Measurements from ENCODE around the gene LECT2. TPM values are rescaled to one million over a fixed set of nuclear protein-coding genes. Genes with fewer than 3 reads are reported as not detected.
A peak's percentile ranks its signal among the peaks of the same experiment; 100 is the strongest.

The LECT2 gene
- total RNA-seq, 2 donors from 2014 or later = not detected

DNA sequence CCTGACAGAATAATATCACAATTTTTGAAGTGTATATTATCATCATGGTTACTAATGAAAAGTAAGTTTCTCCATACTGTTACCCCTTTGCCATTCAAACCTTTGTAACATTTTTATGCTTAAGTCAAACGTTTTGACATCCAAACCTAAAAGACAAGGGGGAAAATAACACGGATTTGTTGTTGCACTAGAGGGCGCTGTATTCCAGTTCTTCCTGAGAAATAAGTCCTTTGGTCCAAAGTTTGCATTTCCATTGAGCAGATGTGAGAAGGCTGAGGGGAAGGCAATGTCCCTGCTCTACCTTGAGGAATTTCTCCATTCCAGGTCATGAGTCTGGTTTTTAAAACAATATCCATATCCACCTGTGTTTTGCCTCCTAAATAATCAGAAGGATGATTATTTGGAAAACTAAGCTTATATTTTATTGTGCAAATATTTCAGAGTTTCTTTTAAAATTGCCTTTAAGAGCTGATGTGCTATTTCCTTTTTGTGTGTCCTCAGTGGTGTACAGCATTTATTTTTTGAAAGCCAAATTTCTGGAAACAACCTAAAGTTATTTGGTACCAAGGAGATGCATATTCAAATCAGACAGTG is 9.7 kb downstream of the LECT2 start:
- ATAC-seq (replicated peaks in 1 of 2) (no peak), DNase-seq (peak; percentile 13 to 40)
- Mint-ChIP-seq H3K9me3 (no peaks in the 10 kb centered on the region), H3K27ac (no peak overlapping the region), H3K4me1 (ENCODE audit: low read depth) (no peaks in the 10 kb centered on the region), H3K4me3 (no peak overlapping the region), H3K36me3 (ENCODE audit: insufficient read depth in 2 of 2) (no peaks in the 10 kb centered on the region), H3K27me3 (ENCODE audit: low read depth) (peaks cover 11% of the 10 kb centered on the region)

DNA sequence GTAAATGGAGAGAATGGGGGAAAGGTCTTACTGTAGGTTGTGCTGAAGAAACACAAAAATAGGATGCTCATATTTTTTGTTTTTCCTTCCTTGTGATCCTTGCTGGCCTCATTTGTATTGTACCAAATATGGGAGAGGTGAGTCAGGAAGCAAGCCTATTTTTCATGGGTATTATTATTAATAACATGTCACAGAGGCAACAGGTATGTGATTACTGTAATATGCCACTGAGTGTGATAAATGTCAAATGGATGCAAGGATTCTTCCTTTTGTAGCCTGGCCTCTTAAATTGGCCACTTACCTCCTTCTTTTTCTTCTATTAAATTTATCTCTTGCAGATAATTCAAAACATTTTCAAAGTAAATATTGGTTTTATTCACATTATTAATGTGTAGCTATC is 10.2 kb downstream of the LECT2 start:
- Mint-ChIP-seq H3K27me3 (ENCODE audit: low read depth) (peaks cover 8% of the 10 kb centered on the region), H3K27ac (no peak overlapping the region), H3K4me1 (ENCODE audit: low read depth) (no peaks in the 10 kb centered on the region), H3K36me3 (ENCODE audit: insufficient read depth in 2 of 2) (no peaks in the 10 kb centered on the region), H3K4me3 (no peak overlapping the region), H3K9me3 (no peaks in the 10 kb centered on the region)
- ATAC-seq (replicated peaks in 1 of 2) = no peak
- DNase-seq = no peak

DNA sequence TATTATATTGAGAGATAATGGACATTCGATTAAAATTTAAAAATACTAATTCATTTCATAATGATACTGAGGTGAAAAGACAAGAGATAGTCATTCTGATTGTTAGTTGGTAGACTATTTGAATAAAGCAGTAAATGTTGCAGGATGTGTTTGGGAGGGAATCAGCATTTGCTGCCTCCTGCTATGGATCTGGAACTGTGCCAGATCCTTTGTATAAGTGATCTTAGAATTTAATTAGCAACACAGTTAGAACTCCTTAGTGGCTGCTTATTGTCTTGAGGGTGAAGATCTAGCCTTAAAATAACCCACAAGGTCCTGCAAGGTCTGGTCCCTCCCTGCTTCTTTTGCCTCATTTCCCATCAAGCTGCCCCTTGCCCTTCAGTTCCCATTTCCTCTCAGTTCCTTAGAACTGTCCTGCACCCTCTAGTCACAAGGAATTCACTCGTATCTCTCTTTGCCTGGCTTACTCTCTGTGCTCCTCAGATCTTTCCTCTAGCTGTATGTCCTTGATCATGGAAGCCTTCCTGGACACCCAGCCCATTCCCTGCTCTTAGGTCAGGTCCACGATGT is 12.5 kb downstream of the LECT2 start:
- H3K27me3 Mint-ChIP-seq (ENCODE audit: low read depth) = peaks cover 8% of the 10 kb centered on the region
- H3K36me3 Mint-ChIP-seq (ENCODE audit: insufficient read depth in 2 of 2) = no peaks in the 10 kb centered on the region
- no peak overlapping the region for H3K27ac Mint-ChIP-seq
- no peaks in the 10 kb centered on the region for H3K4me1 Mint-ChIP-seq (ENCODE audit: low read depth)
- no peaks in the 10 kb centered on the region for H3K9me3 Mint-ChIP-seq
- ATAC-seq (replicated peaks in 1 of 2) (no peak), DNase-seq (no peak)
- no peak overlapping the region for H3K4me3 Mint-ChIP-seq

DNA sequence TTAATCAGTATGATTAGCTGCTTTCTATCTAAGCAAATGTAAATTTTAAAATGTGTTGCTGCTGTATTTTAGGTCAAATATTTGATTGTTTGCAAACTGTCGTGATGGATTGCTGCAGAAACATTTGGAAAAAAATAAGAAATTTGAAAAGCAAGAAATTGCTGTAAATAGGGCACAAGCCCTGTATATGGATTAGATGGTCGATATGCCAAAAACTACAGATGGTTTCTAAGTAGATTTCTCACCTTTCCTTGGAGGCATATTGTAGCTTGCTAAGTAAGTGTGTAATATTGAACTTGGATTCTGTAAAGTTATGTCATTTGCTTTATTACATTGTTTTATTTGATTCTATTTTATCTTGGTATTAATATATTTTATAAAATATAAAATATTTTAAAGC is 13.1 kb downstream of the LECT2 start:
- peaks cover 12% of the 10 kb centered on the region for H3K27me3 Mint-ChIP-seq (ENCODE audit: low read depth)
- no peaks in the 10 kb centered on the region for H3K36me3 Mint-ChIP-seq (ENCODE audit: insufficient read depth in 2 of 2)
- DNase-seq (no peak), ATAC-seq (replicated peaks in 1 of 2) (no peak)
- H3K27ac Mint-ChIP-seq = no peak overlapping the region
- H3K4me1 Mint-ChIP-seq (ENCODE audit: low read depth) = no peaks in the 10 kb centered on the region
- H3K4me3 Mint-ChIP-seq = no peak overlapping the region
- no peaks in the 10 kb centered on the region for H3K9me3 Mint-ChIP-seq

DNA sequence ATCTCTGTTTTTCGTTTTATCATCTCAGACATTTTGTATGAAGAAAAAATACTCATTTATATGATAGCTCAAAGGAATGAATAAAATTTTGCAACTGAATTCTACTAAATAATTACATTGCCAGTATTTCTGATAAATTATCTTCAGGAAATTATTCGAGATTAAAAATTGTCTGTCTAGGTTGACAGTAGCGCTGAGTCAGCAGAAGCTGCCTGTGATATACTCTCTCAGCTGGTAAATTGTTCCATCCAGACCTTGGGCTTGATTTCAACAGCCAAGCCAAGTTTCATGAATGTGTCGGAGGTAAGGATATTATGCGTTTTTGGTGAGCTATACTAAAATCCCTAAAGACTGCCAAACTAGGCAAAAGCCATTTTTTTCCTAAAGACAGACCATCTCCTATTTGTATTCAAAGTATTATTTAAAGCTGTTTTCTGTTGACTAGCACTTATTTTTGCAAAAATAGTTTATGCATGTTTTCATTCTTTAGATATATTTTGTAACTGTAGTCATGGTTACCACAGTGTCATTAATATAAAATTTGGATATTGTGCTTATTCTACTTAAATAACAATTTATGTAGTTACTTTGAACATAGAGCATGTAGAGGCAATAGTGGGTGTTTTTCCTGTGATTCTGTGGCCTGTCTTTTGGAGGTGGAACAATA is 17.4 kb downstream of the LECT2 start:
- ATAC-seq (replicated peaks in 1 of 2) = no peak
- no peaks in the 10 kb centered on the region for H3K36me3 Mint-ChIP-seq (ENCODE audit: insufficient read depth in 2 of 2)
- H3K27me3 Mint-ChIP-seq (ENCODE audit: low read depth) = peaks cover 26% of the 10 kb centered on the region
- no peak overlapping the region for H3K4me3 Mint-ChIP-seq
- no peak overlapping the region for H3K27ac Mint-ChIP-seq
- no peaks in the 10 kb centered on the region for H3K9me3 Mint-ChIP-seq
- H3K4me1 Mint-ChIP-seq (ENCODE audit: low read depth) = no peaks in the 10 kb centered on the region
- DNase-seq = no peak

DNA sequence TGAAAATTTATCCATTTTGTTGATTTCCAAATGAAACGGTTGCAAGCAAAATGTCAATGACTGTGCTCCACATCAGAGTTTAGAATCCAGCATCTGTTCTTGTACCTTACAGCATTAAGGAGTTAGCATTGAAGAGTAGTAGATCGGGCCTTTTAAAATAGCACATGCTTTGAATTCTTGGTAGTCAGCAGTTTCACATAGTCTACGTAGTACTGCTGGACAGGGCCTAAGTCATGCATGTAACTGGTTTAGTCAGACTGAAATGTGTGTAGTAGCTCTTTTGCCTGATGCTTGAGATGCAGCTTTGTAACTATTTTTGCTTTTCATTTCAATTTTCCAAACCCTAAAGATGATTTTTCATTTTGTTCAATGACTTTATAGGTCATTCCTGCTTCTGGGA is 19.8 kb downstream of the LECT2 start:
- no peak overlapping the region for H3K27ac Mint-ChIP-seq
- H3K27me3 Mint-ChIP-seq (ENCODE audit: low read depth) = peaks cover 38% of the 10 kb centered on the region
- no peak overlapping the region for H3K4me3 Mint-ChIP-seq
- ATAC-seq (replicated peaks in 1 of 2) (no peak), DNase-seq (no peak)
- H3K9me3 Mint-ChIP-seq = no peaks in the 10 kb centered on the region
- no peaks in the 10 kb centered on the region for H3K4me1 Mint-ChIP-seq (ENCODE audit: low read depth)
- H3K36me3 Mint-ChIP-seq (ENCODE audit: insufficient read depth in 2 of 2) = no peaks in the 10 kb centered on the region

DNA sequence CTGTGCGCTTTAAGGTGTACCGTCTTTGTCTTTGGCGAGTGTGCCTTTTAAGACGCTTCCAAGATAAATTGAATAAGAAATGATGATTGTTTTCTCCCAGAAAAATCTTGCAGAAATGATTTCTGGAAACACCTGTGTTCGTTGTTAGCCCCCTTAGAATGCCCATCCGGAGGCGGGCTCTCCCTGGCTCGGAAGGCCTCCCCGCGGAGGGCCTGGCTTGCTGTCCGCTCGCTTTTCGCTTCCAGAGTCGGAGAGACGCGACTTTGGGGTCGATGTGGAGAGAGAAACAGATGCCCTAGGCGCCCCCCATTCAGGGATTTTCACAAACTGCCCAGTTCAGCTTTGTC is 23.9 kb downstream of the LECT2 start:
- peak overlapping the region in 1 of 2 donors; percentile 47 for H3K4me3 Mint-ChIP-seq
- no peak overlapping the region for H3K27ac Mint-ChIP-seq
- no peaks in the 10 kb centered on the region for H3K9me3 Mint-ChIP-seq
- H3K27me3 Mint-ChIP-seq (ENCODE audit: low read depth) = peaks cover 59% of the 10 kb centered on the region
- no peak for DNase-seq
- ATAC-seq (replicated peaks in 1 of 2) = no peak
- no peaks in the 10 kb centered on the region for H3K4me1 Mint-ChIP-seq (ENCODE audit: low read depth)
- H3K36me3 Mint-ChIP-seq (ENCODE audit: insufficient read depth in 2 of 2) = peaks cover 0 to 5% of the 10 kb centered on the region in 2 donors

DNA sequence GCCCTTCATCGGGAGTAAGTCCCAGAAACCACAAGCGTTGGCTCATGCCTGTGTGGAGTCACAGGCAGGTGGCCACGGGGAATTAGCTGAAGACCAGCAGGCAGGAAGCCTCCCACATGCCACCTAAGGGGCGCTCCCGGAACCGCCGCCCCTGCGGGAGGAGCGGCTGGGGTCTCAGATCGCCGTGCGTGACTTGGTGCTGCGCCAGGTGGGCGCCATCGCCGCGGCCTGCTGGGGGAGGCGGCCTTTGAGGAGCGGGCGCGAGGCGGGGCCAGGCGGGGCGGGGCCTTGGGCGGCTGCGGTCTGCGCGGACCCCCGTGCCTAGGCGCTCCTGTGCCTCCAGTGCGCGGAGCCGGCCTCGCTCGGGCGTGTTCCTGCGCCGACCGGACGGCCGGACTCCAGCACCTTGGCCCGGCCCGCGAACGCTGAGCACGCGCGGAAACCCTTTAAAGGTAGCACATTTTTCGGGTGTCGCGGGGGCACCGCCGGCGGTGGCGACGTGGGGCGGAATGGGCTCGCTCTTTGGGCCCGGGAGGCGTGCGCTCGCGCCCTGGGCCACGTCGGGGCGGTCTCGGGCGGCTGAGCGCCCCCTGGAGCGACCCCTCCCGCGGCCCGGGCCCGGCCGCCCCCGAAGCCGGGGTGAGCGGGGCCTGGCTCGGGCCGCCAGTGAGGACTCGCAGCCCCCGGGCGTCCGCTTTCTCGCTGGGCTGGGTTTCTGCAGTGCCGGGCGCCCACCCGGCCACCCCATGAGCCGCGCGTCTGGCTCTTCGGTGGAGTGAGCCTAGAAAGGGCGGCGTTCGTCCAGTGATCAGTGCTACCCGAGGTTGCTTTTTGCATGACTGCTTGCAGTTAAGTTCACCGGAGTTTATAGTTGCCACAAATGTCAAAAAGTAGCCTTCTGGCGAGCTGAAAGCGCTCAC is 24.5 kb downstream of the LECT2 start:
- DNase-seq (no peak), ATAC-seq (replicated peaks in 1 of 2) (no peak)
- Mint-ChIP-seq H3K27me3 (ENCODE audit: low read depth) (peaks cover 57% of the 10 kb centered on the region), H3K4me3 (peak overlapping the region in 1 of 2 donors; percentile 47), H3K36me3 (ENCODE audit: insufficient read depth in 2 of 2) (peaks cover 0 to 5% of the 10 kb centered on the region in 2 donors), H3K4me1 (ENCODE audit: low read depth) (no peaks in the 10 kb centered on the region), H3K9me3 (no peaks in the 10 kb centered on the region), H3K27ac (no peak overlapping the region)

DNA sequence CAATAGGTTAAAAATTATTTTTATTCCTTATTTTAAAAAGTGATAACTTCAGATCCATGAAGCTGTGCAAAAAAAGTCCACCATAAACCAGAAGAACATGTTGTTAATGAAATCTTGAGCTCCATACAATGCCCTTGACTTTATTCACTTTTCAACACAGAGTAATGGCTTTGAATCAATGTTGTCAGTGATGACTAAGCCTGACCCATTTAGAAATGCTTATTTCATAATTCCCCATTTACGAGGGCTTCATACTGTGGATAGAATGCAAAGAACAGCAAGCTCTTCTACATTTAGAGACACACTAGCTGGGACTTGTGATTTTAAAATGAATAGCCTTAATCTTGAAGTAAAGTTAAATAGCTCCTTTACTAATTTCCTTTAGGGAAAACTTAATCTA is 33.4 kb downstream of the LECT2 start:
- H3K9me3 Mint-ChIP-seq = no peaks in the 10 kb centered on the region
- ATAC-seq (replicated peaks in 1 of 2) (no peak), DNase-seq (no peak)

DNA sequence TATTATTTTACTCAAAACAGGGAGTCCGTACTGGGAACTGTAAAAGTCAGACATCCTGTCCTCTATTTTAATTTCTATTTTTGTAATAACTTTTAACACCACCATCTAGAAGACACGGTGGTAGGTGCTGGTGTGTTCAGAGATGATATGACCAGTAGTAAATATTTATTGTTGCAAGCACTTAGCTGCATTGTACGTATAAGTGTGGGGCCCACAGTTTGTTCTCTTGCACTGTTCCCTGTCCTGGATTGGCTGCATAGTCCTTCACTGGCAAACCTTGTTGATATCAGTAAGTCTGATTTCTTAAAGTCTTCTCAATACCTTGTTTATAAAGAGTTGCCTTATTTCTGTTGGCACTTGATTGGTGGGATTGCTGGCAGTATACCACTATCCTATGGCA is 34.6 kb downstream of the LECT2 start:
- DNase-seq = no peak
- peaks cover 58% of the 10 kb centered on the region for H3K27me3 Mint-ChIP-seq (ENCODE audit: low read depth)
- H3K36me3 Mint-ChIP-seq (ENCODE audit: insufficient read depth in 2 of 2) = no peaks in the 10 kb centered on the region
- no peak overlapping the region for H3K4me3 Mint-ChIP-seq
- no peaks in the 10 kb centered on the region for H3K9me3 Mint-ChIP-seq
- no peak overlapping the region for H3K27ac Mint-ChIP-seq
- no peaks in the 10 kb centered on the region for H3K4me1 Mint-ChIP-seq (ENCODE audit: low read depth)
- ATAC-seq (replicated peaks in 1 of 2) = no peak

More for the DNA sequence above, 33.4 kb downstream of the LECT2 start:
- Mint-ChIP-seq H3K36me3 (ENCODE audit: insufficient read depth in 2 of 2) (no peaks in the 10 kb centered on the region), H3K27me3 (ENCODE audit: low read depth) (peaks cover 56% of the 10 kb centered on the region), H3K4me1 (ENCODE audit: low read depth) (no peaks in the 10 kb centered on the region), H3K27ac (no peak overlapping the region), H3K4me3 (no peak overlapping the region)

DNA sequence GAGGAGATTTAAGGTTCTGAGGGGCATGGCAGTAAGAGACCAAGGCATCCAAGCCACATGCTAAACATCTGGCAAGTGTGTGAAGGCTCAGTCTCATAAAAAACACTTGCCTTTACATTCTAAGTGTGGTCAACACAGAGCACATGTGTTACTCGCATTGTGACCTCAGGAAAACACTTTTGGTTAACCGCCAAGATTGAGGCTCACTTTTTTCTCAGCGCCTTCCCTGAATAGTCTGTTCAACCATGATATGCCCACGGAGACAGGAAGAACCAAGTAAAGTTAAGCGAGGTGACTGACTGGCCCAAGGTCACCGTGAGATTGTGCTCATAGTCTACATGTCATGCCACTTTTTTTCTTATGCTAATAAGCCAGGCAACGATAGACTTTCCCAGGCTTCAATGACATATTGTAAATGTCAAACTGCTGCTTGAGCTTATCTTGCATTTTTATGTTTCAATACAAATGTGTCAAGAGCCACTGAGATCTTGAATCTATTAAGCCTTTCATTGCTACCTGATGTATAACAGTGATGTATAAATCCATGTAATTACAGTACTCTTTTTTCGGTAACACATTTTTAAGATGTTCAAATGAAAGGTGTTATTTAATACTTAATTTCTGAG is 38.0 kb downstream of the LECT2 start:
- no peaks in the 10 kb centered on the region for H3K36me3 Mint-ChIP-seq (ENCODE audit: insufficient read depth in 2 of 2)
- peaks cover 53% of the 10 kb centered on the region for H3K27me3 Mint-ChIP-seq (ENCODE audit: low read depth)
- H3K27ac Mint-ChIP-seq = no peak overlapping the region
- peaks cover 12% of the 10 kb centered on the region for H3K4me1 Mint-ChIP-seq (ENCODE audit: low read depth)
- ATAC-seq (replicated peaks in 1 of 2) = peak; percentile 26 to 30
- peak overlapping the region in 1 of 2 donors; percentile 23 for H3K4me3 Mint-ChIP-seq
- DNase-seq = peak; percentile 8 to 26
- H3K9me3 Mint-ChIP-seq = no peaks in the 10 kb centered on the region

DNA sequence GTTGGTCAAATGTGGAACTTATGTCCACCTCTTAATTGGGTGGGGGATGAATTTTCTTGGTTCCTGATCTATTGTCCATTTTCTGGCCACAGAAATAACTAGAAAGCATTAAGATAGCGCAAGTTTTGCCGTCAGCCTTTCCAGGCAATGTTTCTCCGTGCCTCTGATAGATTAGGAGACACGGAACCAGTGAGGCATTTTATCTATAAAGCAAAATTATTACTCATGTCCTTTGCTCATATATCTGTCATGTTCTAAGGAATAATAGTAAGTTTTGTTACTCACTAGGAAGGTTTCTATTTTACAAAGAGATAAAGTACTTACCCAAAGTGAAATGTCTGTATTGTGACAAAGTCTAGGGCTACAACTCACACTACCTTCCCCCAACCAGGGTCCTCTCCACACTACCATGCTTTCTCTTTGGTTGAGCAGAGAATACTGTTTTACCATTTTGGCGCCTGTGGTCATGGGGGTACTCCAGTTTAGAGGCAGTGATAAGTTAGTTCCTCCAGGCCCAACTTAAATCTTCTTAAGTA is 39.2 kb downstream of the LECT2 start:
- Mint-ChIP-seq H3K9me3 (no peaks in the 10 kb centered on the region), H3K36me3 (ENCODE audit: insufficient read depth in 2 of 2) (no peaks in the 10 kb centered on the region), H3K4me1 (ENCODE audit: low read depth) (peaks cover 12% of the 10 kb centered on the region), H3K27ac (no peak overlapping the region), H3K4me3 (peak overlapping the region in 1 of 2 donors; percentile 69), H3K27me3 (ENCODE audit: low read depth) (peaks cover 65% of the 10 kb centered on the region)
- DNase-seq (no peak), ATAC-seq (replicated peaks in 1 of 2) (peak; percentile 56 to 65)
